ENCODE results near the gene ZYX. TPM values are rescaled to one million over a fixed set of nuclear protein-coding genes. Genes with fewer than 3 reads are reported as not detected.
A peak's percentile ranks its signal among the peaks of the same experiment; 100 is the strongest.
"Not testable (repeated sequence)": the region's sequence is repeated elsewhere in the genome, so short reads cannot be mapped to it uniquely, and the experiment has no call there.

Gene ZYX
- polyA plus RNA-seq, 1 donor: 104 TPM

DNA sequence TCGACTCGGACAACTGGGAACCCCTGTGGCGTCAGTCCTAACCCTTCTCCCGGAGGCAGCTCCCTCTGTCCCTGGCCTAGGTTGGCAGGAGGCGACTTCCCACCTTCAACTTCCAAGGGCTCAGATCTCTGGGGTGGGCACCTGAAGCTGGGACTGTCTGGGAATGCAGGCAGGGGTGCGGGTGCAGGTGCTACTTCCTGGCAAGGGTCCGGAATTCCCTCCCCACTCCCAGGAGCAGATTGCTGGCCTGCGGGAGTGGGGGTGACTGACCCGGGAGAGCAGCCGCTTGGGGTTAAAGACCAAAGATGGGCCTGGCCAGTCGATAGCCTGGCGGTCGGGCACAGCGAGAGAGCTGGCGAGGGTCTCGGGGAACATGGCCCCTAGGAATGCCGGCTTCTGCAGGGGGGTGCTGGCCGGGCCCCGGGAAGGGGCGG is 27.1 kb downstream of the ZYX start:
- Histone ChIP-seq H3K27ac (ENCODE audit: low read length) (peak overlapping the region; percentile 37), H3K36me3 (ENCODE audit: control insufficient read depth, insufficient read depth, low read length) (no peaks in the 10 kb centered on the region), H3K9me3 (ENCODE audit: control insufficient read depth, low read depth, low read length) (no peaks in the 10 kb centered on the region), H3K27me3 (ENCODE audit: control insufficient read depth, insufficient read depth, low read length) (no peaks in the 10 kb centered on the region), H3K4me3 (ENCODE audit: low read length) (peak overlapping the region; percentile 58), H3K4me1 (ENCODE audit: control insufficient read depth, insufficient read depth, low read length) (peaks cover 39% of the 10 kb centered on the region)
- peak in 1 of 2 donors; percentile 53 for DNase-seq
- no CpG with 5 or more reads among the region's 20 CpGs for WGBS (ENCODE audit: insufficient coverage, low lambda C conversion rate)

- Histone ChIP-seq H3K9me3 (ENCODE audit: control insufficient read depth, low read depth, low read length) (no peaks in the 10 kb centered on the region), H3K4me1 (ENCODE audit: control insufficient read depth, insufficient read depth, low read length) (peaks cover 39% of the 10 kb centered on the region), H3K36me3 (ENCODE audit: control insufficient read depth, insufficient read depth, low read length) (no peaks in the 10 kb centered on the region), H3K4me3 (ENCODE audit: low read length) (peak within 1 kb of the TSS; percentile 58), H3K27me3 (ENCODE audit: control insufficient read depth, insufficient read depth, low read length) (no peaks in the 10 kb centered on the region), H3K27ac (ENCODE audit: low read length) (peak within 1 kb of the TSS; percentile 39)
- WGBS (ENCODE audit: insufficient coverage, low lambda C conversion rate): no CpG with 5 or more reads among the region's 39 CpGs
- peak in 1 of 2 donors; percentile 80 for DNase-seq
Observed at GRCh38 chr7:143408686-143409561, 27.8 kb downstream of the ZYX start, which contains the start of gene EPHA1. EPHA1 (minus strand) TSS chr7:143408856; CDS start chr7:143408805, 51 bp downstream.

DNA sequence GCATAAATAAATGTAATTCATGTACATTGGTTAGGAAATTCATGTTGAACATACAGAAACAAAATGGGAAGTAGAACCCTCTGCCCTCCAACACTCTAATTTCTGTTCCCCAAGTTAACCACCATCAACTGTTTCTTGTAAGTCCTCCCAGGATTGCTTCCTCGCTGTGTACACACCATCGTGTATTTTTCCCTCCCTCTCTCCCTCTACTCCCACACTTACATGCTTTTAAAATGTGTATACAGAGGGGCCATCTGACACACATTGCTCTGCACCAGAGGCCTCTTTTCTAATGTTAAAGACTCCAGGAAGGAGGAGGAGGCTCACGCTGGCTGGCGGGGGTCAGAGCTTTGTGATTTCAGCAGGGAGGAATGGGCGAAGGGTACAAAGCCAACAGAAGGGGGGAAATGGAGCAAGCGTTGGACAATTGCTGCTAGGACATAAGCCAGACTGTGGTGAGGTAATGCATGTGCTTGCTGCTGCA is 29.4 kb downstream of the ZYX start:
- peak in 1 of 2 donors; percentile 30 for DNase-seq
- no peaks in the 10 kb centered on the region for H3K9me3 ChIP-seq (ENCODE audit: control insufficient read depth, low read depth, low read length)
- no peaks in the 10 kb centered on the region for H3K27me3 ChIP-seq (ENCODE audit: control insufficient read depth, insufficient read depth, low read length)
- H3K36me3 ChIP-seq (ENCODE audit: control insufficient read depth, insufficient read depth, low read length): no peaks in the 10 kb centered on the region
- H3K4me3 ChIP-seq (ENCODE audit: low read length): no peak overlapping the region
- WGBS (ENCODE audit: insufficient coverage, low lambda C conversion rate): no CpG with 5 or more reads among the region's 6 CpGs
- H3K27ac ChIP-seq (ENCODE audit: low read length): no peak overlapping the region
- H3K4me1 ChIP-seq (ENCODE audit: control insufficient read depth, insufficient read depth, low read length): peaks cover 33% of the 10 kb centered on the region

- Histone ChIP-seq H3K4me1 (ENCODE audit: control insufficient read depth, insufficient read depth, low read length) (peaks cover 17% of the 10 kb centered on the region), H3K27ac (ENCODE audit: low read length) (no peak overlapping the region)
Observed at GRCh38 chr7:143411976-143412708, 31.0 kb downstream of the ZYX start.

DNA sequence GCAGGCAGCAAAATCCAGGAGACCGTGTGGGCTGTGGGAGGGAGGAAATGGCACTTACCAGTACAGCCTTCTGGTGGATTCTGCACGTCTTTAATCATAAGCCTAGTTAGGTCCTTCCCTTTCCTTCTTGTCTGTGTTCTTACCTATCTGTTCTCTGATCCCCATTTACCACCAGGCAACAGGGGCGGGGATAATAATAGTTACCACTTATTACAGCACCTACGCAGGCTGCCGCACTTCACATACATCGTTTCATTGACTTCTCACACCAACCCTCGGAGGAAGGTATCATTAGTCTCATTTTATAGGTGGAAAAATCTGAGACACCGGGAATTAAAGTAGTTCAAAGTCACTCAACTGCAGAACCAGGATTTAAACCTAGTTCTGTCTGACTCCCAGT is 32.0 kb downstream of the ZYX start:
- H3K27me3 ChIP-seq (ENCODE audit: control insufficient read depth, insufficient read depth, low read length): no peaks in the 10 kb centered on the region
- no peaks in the 10 kb centered on the region for H3K9me3 ChIP-seq (ENCODE audit: control insufficient read depth, low read depth, low read length)
- H3K36me3 ChIP-seq (ENCODE audit: control insufficient read depth, insufficient read depth, low read length): no peaks in the 10 kb centered on the region
- peaks cover 9% of the 10 kb centered on the region for H3K4me1 ChIP-seq (ENCODE audit: control insufficient read depth, insufficient read depth, low read length)
- H3K4me3 ChIP-seq (ENCODE audit: low read length): no peak overlapping the region
- no CpG with 5 or more reads among the region's 8 CpGs for WGBS (ENCODE audit: insufficient coverage, low lambda C conversion rate)
- H3K27ac ChIP-seq (ENCODE audit: low read length): no peak overlapping the region
- no peak for DNase-seq

More at GRCh38 chr7:143411976-143412708, 31.0 kb downstream of the ZYX start:
- DNase-seq: no peak
- Histone ChIP-seq H3K36me3 (ENCODE audit: control insufficient read depth, insufficient read depth, low read length) (no peaks in the 10 kb centered on the region), H3K27me3 (ENCODE audit: control insufficient read depth, insufficient read depth, low read length) (no peaks in the 10 kb centered on the region), H3K4me3 (ENCODE audit: low read length) (no peak overlapping the region), H3K9me3 (ENCODE audit: control insufficient read depth, low read depth, low read length) (no peaks in the 10 kb centered on the region)
- 100% methylated on average over 1 of the region's 5 CpGs for WGBS (ENCODE audit: insufficient coverage, low lambda C conversion rate)

DNA sequence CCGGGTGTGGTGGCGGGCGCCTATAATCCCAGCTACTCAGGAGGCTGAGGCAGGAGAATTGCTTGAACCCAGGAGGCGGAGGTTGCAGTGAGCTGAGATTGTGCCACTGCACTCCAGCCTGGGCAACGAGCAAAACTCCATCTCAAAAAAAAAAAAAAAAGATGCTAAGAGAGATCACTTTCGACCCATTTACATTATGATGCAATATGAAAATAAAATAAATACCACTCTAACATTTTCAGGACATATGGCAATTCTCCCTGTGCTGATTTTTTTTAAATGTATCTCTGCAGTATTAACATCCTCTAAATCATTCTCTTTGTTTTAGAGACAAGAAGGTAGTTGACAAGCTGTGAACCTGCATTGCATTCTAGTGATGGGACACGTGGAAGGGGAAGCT is 34.1 kb downstream of the ZYX start:
- H3K27ac ChIP-seq (ENCODE audit: low read length); H3K4me3 ChIP-seq (ENCODE audit: low read length); H3K36me3 ChIP-seq (ENCODE audit: control insufficient read depth, insufficient read depth, low read length); H3K9me3 ChIP-seq (ENCODE audit: control insufficient read depth, low read depth, low read length); H3K27me3 ChIP-seq (ENCODE audit: control insufficient read depth, insufficient read depth, low read length); DNase-seq; H3K4me1 ChIP-seq (ENCODE audit: control insufficient read depth, insufficient read depth, low read length): not testable (repeated sequence)
- WGBS (ENCODE audit: insufficient coverage, low lambda C conversion rate): no CpG with 5 or more reads among the region's 7 CpGs

GRCh38 chr7:143415742-143416397 is 34.7 kb downstream of the ZYX start:
- no peaks in the 10 kb centered on the region for H3K36me3 ChIP-seq (ENCODE audit: control insufficient read depth, insufficient read depth, low read length)
- no peak overlapping the region for H3K27ac ChIP-seq (ENCODE audit: low read length)
- whole genome bisulfite sequencing (ENCODE audit: insufficient coverage, low lambda C conversion rate): 83% methylated on average over 2 of the region's 8 CpGs
- no peaks in the 10 kb centered on the region for H3K9me3 ChIP-seq (ENCODE audit: control insufficient read depth, low read depth, low read length)
- no peaks in the 10 kb centered on the region for H3K27me3 ChIP-seq (ENCODE audit: control insufficient read depth, insufficient read depth, low read length)
- H3K4me3 ChIP-seq (ENCODE audit: low read length): no peak overlapping the region
- H3K4me1 ChIP-seq (ENCODE audit: control insufficient read depth, insufficient read depth, low read length): no peaks in the 10 kb centered on the region
- no peak for DNase-seq

DNA sequence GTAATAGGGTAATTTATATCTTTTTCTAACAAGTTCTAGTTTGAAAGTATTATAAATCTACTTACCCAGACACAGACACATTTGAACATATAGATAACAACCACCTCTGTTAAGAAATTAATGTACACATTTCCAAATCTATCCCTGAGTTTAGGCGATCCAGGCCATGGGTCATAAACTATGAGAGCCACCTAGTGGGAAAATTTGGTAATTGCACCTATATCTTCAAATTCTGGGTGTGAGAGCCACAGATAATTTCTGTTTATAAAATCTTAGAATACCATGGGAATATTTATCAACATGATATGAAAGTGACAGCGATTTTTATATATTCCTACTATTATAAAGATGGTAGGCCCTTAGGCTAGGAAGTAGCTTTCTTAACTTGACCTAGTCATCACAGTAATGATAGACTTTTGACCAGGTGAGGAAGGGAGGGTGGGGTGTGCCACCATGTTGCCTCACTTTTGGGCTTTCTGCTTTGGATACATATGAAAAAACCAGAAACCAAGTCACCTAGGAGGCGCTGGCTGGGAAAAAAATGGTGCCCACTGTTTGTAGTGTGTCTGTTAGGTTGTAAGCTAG is 35.5 kb downstream of the ZYX start:
- Histone ChIP-seq H3K4me1 (ENCODE audit: control insufficient read depth, insufficient read depth, low read length) (no peaks in the 10 kb centered on the region), H3K4me3 (ENCODE audit: low read length) (no peak overlapping the region), H3K27ac (ENCODE audit: low read length) (no peak overlapping the region), H3K36me3 (ENCODE audit: control insufficient read depth, insufficient read depth, low read length) (no peaks in the 10 kb centered on the region), H3K9me3 (ENCODE audit: control insufficient read depth, low read depth, low read length) (no peaks in the 10 kb centered on the region), H3K27me3 (ENCODE audit: control insufficient read depth, insufficient read depth, low read length) (no peaks in the 10 kb centered on the region)
- DNase-seq: peak in 1 of 2 donors; percentile 30
- WGBS (ENCODE audit: insufficient coverage, low lambda C conversion rate): no CpG with 5 or more reads among the region's 3 CpGs

DNA sequence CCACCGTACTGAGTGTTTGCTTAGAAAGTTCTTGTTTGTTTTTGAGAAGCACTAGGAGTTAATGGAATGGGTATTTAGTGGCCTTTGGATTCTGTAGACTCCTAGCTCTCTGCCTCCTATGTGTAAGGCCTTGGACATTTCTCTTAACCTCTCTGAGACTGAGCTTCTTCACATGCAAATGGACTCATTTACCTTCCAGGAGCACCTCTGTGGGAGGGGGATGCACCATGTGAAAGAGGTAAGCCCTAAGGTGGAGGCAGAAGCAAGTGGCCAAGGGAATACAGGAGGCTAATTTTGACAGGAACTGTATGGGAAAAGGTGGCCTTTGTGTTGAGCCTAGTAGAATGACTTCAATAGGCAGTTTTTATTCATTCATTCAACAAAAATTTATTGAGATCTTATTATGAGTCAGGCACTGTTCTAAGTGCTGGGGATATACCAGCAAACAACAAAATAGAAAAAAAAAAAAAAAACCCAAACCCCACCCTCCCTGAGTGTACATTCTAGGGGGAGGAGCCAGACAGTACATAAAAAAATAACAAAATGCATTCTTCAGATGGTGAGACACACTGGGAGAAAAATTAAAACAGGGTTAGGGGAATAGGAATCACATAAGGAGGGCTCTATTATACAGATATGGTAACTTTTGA is 36.7 kb downstream of the ZYX start:
- Histone ChIP-seq H3K4me3 (ENCODE audit: low read length) (no peak overlapping the region), H3K36me3 (ENCODE audit: control insufficient read depth, insufficient read depth, low read length) (no peaks in the 10 kb centered on the region), H3K27ac (ENCODE audit: low read length) (no peak overlapping the region), H3K4me1 (ENCODE audit: control insufficient read depth, insufficient read depth, low read length) (no peaks in the 10 kb centered on the region), H3K9me3 (ENCODE audit: control insufficient read depth, low read depth, low read length) (no peaks in the 10 kb centered on the region), H3K27me3 (ENCODE audit: control insufficient read depth, insufficient read depth, low read length) (no peaks in the 10 kb centered on the region)
- WGBS (ENCODE audit: insufficient coverage, low lambda C conversion rate): no CpG with 5 or more reads among the region's 1 CpG
- no peak for DNase-seq
